ENCODE results near the gene INTS7. TPM values are rescaled to one million over a fixed set of nuclear protein-coding genes. Genes with fewer than 3 reads are reported as not detected.
A peak's percentile ranks its signal among the peaks of the same experiment; 100 is the strongest.

Gene INTS7
- total and polyA plus RNA-seq, 2 donors from 2014 or later, result 5.1 to 9.8 TPM

- Histone ChIP-seq H3K9ac (ENCODE audit: low read length in 3 of 3) (no peak overlapping the region), H3K27ac (ENCODE audit: low read depth in 2 of 2, low read length in 2 of 2) (no peak overlapping the region), H3K27me3 (ENCODE audit: control insufficient read depth, insufficient read depth, low read length) (no peaks in the 10 kb centered on the region), H3K4me1 (ENCODE audit: control insufficient read depth in 2 of 3, insufficient read depth in 2 of 3, low read depth in 1 of 3, low read length in 3 of 3) (no peaks in the 10 kb centered on the region), H3K4me3 (ENCODE audit: low read length in 3 of 3) (no peak overlapping the region), H3K9me3 (ENCODE audit: control insufficient read depth in 2 of 3, insufficient read depth in 1 of 3, low read length in 3 of 3) (no peaks in the 10 kb centered on the region), H3K36me3 (ENCODE audit: control insufficient read depth in 2 of 3, insufficient read depth in 3 of 3, low read length in 3 of 3) (no peaks in the 10 kb centered on the region)
- no peak for TF ChIP-seq CTCF (IDR thresholded peaks at IDR 0.05; ENCODE audit: borderline replicate concordance, extremely low read depth, insufficient read depth)
- FAIRE-seq (no peak), DNase-seq (no peak)
- intact Hi-C loops (cut with DNase I), result no loop called here
Measured at GRCh38 chr1:212073490-212073889, 38.1 kb upstream of the INTS7 start.

GRCh38 chr1:212072047-212072446, 36.7 kb upstream of the INTS7 start:
- Histone ChIP-seq H3K4me3 (ENCODE audit: low read length in 3 of 3) (no peak overlapping the region), H3K36me3 (ENCODE audit: control insufficient read depth in 2 of 3, insufficient read depth in 3 of 3, low read length in 3 of 3) (no peaks in the 10 kb centered on the region), H3K4me1 (ENCODE audit: control insufficient read depth in 2 of 3, insufficient read depth in 2 of 3, low read depth in 1 of 3, low read length in 3 of 3) (no peaks in the 10 kb centered on the region), H3K9me3 (ENCODE audit: control insufficient read depth in 2 of 3, insufficient read depth in 1 of 3, low read length in 3 of 3) (no peaks in the 10 kb centered on the region), H3K27me3 (ENCODE audit: control insufficient read depth, insufficient read depth, low read length) (no peaks in the 10 kb centered on the region), H3K27ac (ENCODE audit: low read depth in 2 of 2, low read length in 2 of 2) (no peak overlapping the region), H3K9ac (ENCODE audit: low read length in 3 of 3) (no peak overlapping the region)
- intact Hi-C loops (cut with DNase I), result no loop called here
- TF ChIP-seq CTCF (IDR thresholded peaks at IDR 0.05; ENCODE audit: borderline replicate concordance, extremely low read depth, insufficient read depth), result no peak
- FAIRE-seq (no peak), DNase-seq (no peak)

- Histone ChIP-seq H3K9me3 (ENCODE audit: control insufficient read depth in 2 of 3, insufficient read depth in 1 of 3, low read length in 3 of 3) (no peaks in the 10 kb centered on the region), H3K27ac (ENCODE audit: low read depth in 2 of 2, low read length in 2 of 2) (no peak overlapping the region), H3K4me1 (ENCODE audit: control insufficient read depth in 2 of 3, insufficient read depth in 2 of 3, low read depth in 1 of 3, low read length in 3 of 3) (no peaks in the 10 kb centered on the region), H3K9ac (ENCODE audit: low read length in 3 of 3) (no peak overlapping the region), H3K4me3 (ENCODE audit: low read length in 3 of 3) (no peak overlapping the region), H3K27me3 (ENCODE audit: control insufficient read depth, insufficient read depth, low read length) (no peaks in the 10 kb centered on the region), H3K36me3 (ENCODE audit: control insufficient read depth in 2 of 3, insufficient read depth in 3 of 3, low read length in 3 of 3) (no peaks in the 10 kb centered on the region)
- intact Hi-C loops (cut with DNase I), result no loop called here
- DNase-seq (peak in 2 of 5 donors; percentile 59 to 67), FAIRE-seq (peak; percentile 91)
- TF ChIP-seq CTCF (IDR thresholded peaks at IDR 0.05; ENCODE audit: borderline replicate concordance, extremely low read depth, insufficient read depth), result peak; percentile 74
Measured at GRCh38 chr1:212070720-212071302, 35.5 kb upstream of the INTS7 start.

GRCh38 chr1:212067787-212068186, 32.4 kb upstream of the INTS7 start:
- Histone ChIP-seq H3K9ac (ENCODE audit: low read length in 3 of 3) (no peak overlapping the region), H3K36me3 (ENCODE audit: control insufficient read depth in 2 of 3, insufficient read depth in 3 of 3, low read length in 3 of 3) (no peaks in the 10 kb centered on the region), H3K4me3 (ENCODE audit: low read length in 3 of 3) (no peak overlapping the region), H3K9me3 (ENCODE audit: control insufficient read depth in 2 of 3, insufficient read depth in 1 of 3, low read length in 3 of 3) (no peaks in the 10 kb centered on the region), H3K27ac (ENCODE audit: low read depth in 2 of 2, low read length in 2 of 2) (no peak overlapping the region), H3K27me3 (ENCODE audit: control insufficient read depth, insufficient read depth, low read length) (no peaks in the 10 kb centered on the region), H3K4me1 (ENCODE audit: control insufficient read depth in 2 of 3, insufficient read depth in 2 of 3, low read depth in 1 of 3, low read length in 3 of 3) (no peaks in the 10 kb centered on the region)
- DNase-seq, result peak in 1 of 5 donors; percentile 51
- no peak for TF ChIP-seq CTCF (IDR thresholded peaks at IDR 0.05; ENCODE audit: borderline replicate concordance, extremely low read depth, insufficient read depth)
- FAIRE-seq, result no peak
- intact Hi-C loops (cut with DNase I), result loop anchor here (10.0 kb wide), 2 partner anchors 297 to 387 kb away; no protein-coding TSS in a partner anchor

Data from kidney (tissue), 14 donors.